Caki2 (cell line): Measurements from ENCODE around the gene CLEC3A. TPM values are rescaled to one million over a fixed set of nuclear protein-coding genes. Genes with fewer than 3 reads are reported as not detected.
"Not testable (repeated sequence)": the region's sequence is repeated elsewhere in the genome, so short reads cannot be mapped to it uniquely, and the experiment has no call there.

Experiments
- DNase-seq: peaks from one replicate; pipeline ENCODE4 v3.0.0-alpha.2; 2015; ENCODE audit warnings: low read depth
- in situ Hi-C: cut with HindIII; loops from 2 replicates; pipeline ENCODE4 v1.10.0; 2016; ENCODE audit warnings: low sequenced_read_pairs, low pct_unique_long_range_greater_than_20kb, mixed read lengths
- total RNA-seq: library from RNA; depleted of rRNA; stranded (reverse); fragments of >200 nt; shearing (Covaris generic); gene quantifications from 2 replicates; pipeline ENCODE4 v1.2.3, GENCODE V29; 2014; ENCODE audit warnings: low replicate concordance

The CLEC3A gene
- total RNA-seq, 1 experiment from 2014 or later, result not detected

DNA sequence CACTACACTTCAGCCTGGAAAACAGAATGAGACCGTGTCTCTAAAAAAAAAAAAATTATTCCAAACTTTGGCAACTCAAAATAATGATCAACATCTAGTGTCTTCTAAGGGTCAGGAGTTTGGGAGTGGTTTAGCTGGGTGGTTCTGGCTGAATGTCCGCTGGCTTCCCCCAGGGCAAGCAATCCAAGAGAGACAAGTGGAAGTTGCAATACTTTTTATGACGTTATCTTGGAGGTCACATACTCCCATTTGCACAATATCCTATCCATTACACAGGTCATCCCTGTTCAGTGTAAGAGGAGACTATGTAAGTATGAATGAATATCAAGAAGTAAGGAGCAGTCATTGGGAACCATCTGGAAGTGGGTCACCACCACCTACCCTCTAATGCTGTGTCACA, 15.2 kb upstream of the CLEC3A start:
- in situ Hi-C loops, result no loop called here
- no peak for DNase-seq

GRCh38 chr16:78024159-78024558, 1.8 kb downstream of the CLEC3A start:
- no peak for DNase-seq
- in situ Hi-C loops, result no loop called here

- no peak for DNase-seq
Measured at GRCh38 chr16:78025631-78026030, 3.3 kb downstream of the CLEC3A start.

DNA sequence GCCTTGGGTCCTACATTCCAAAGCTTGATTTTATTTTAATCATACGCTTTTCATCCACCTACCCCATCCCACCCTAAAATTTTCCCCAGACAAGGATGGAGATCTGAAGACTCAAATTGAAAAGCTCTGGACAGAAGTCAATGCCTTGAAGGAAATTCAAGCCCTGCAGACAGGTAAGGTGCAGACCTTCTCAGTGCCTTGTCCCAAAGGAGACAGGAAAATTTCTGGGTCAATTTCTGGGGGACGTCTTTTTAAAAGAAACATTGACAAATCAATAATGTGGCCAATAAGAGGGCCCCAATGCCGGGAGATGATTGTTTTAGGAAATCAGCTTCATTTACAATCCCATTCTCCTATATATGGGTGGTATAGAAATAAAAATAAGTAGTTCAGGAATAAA, 5.7 kb downstream of the CLEC3A start:
- no peak for DNase-seq
- in situ Hi-C loops, result no loop called here

More at GRCh38 chr16:78025631-78026030, 3.3 kb downstream of the CLEC3A start:
- in situ Hi-C loops, result no loop called here

- in situ Hi-C loops, result no loop called here
- DNase-seq, result no peak
Measured at GRCh38 chr16:78034530-78034929, 12.2 kb downstream of the CLEC3A start.

DNA sequence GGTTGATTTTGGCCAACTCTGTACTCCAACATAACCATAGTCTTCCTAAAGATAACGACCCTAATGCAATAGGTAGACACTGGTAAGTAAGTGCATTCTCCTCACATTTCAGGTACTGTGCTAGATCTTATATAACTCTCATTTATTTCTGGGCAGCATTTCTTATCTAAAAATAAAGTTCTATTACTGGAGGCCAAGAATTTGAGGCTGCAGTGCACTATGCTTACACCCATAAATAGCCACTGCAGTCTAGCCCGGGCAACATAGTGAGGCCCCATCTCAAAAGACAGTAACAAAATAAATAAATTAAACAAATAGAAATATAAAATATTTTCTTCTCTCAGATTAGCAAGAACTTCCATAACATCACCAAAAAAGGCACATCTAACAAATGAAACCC, 12.7 kb downstream of the CLEC3A start:
- in situ Hi-C loops, result no loop called here
- DNase-seq, result no peak

DNA sequence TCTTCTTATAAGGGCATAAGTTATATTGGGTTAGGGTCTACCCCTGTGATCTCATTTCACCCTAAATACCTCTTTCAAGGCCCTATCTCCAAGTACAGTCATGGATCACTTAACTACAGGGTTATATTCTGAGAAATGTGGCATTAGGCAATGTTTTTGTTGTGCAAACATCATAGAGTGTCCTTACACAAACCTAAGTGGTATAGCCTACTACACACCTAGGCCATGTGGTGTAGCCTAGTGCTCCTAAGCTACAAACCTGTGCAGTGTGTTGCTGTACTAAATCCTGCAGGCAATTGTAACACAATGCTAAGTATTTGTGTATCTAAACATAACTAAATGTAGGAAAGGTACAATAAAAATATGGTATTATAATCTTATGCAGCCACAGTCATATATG, 18.0 kb downstream of the CLEC3A start:
- no peak for DNase-seq
- in situ Hi-C loops, result no loop called here

DNA sequence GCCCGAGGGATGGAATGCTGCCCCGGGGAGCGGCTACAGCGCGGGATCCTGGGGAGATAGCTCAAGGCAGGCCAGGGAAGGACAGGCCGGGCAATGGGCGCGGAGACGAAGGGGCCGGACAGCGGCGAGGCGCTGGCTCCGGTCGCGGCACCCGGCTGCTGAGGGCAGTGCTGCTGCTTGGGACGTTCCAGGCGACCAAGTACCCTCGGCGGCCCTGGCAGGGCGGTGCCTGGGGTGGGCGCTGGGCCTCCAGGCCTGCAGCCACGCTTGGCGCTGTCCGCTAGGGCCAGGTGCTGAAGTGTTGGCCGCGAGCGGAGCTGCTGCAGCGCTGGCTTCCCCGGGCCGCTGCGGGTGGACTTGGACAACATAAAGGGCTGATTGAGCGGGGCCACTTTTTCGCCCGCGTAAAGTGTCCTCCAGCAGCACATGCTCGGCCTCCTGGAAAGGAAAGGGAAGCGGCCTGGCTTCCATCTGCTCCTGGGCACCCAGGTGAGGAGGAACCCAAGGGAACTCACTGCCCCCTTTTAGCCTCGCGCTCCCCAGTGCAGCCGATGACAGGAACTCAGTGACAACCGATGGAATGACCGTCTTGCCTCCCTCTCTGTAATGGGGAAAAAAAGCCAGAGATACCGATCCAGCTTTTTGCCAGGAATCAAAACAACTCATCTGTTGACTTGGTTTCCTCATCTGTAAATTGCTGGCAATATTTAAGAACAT, 23.7 kb downstream of the CLEC3A start:
- peak; percentile 48 for DNase-seq
- in situ Hi-C loops, result no loop called here

DNA sequence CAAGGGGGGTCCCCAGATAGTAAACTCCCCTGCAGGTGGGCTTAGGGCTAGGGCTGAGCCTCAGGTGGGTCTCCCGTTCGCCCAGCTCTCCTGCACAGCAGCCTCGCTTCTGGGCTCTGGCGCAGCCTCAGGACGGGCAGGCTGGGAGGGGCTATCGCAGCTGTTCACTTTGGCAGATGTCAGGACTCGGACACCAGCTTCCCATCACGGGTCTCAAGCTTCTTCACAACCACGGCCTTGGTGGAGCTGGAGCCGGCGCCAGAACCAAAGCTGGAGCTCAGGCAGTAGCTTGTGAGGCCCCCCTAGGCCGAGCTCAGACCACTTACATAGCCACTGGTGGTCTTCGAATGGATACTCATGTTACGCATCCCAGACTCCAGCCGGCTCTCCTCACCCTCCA, 26.0 kb downstream of the CLEC3A start:
- in situ Hi-C loops, result no loop called here
- no peak for DNase-seq

DNA sequence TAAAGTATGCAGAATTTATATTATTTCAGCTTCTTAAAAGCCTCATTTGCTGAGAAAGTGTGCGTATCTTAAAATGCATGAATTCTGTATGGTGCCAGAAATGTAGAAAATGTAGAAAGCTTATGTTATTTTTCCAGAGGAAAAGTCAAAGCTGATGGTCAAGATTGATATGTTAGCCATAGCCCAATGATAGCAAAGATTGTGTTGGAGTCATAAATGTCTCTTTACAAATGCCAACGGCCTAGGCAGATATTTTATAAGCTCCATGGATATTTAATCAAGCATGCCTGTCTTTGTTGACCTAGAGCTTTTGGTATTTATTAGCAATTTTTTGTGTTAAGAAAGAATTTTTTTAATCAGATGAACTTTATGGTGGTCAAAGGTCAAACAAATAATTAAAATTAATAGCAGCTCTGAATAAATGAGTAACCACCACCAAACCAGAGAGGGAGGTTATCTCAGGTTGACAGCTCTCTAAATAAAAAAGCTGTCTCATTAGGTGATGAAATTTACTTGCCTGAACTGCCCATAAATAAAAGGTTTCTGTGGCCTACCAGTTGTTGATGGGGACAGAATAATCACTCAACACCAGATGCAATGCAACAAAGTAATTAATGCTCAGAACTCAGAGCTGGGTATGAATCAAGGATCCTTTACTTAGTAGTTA, 28.5 kb downstream of the CLEC3A start:
- peak; percentile 4 for DNase-seq
- in situ Hi-C loops, result no loop called here

DNA sequence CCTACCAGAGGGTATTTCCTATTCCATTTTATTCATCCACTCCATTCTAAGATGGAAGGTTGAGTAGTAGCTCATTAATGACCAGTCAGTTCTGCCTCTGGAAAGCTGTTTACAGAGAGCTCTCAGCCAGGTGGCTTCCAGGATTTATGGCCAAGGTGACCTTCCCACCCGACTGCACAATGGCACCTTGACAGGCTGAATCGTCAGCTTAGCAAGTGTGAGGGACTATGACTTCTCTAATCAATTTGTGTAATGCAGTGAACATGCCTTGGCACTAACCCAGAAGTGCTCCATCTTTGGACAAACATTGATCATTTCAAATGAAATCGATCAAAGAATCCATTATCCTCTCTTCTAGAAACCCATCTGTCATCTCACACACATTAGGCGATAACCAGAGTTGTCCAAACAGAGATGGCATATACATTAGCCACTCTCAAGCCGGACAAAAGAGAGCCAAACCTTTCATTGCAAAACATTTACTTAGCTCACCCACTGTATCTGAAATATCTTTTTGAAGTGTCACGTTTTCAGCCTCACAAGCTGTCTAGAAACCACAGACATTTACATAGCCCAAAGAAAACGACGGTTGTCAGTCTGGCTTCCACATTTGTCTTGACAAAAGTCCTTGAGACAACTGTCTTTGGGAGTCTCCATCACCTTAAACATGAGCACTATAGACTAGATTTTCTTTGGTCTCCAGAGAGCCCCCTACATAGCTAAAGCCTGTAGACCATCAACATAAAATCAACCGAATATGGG, 35.6 kb downstream of the CLEC3A start:
- DNase-seq, result no peak
- in situ Hi-C loops, result no loop called here

DNA sequence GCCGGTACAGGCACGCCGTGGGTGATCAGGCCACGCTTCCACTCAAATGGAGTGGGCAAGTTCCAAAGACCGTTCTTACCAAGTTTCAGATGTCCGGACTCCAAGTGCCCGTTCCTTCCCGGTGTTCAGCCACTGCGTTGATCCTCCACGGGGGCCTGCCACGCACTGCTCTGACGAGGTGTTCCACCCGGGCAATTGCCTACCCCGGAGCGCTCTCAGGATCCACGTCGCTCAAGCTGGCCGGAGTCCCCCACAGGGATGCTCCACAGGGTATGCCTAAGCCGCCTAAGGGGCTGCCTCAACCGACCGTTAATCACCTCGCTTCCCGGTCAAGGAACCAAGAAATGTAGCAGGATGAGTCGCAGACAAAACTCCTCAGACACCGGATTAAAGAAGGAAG, 37.5 kb downstream of the CLEC3A start:
- DNase-seq, in situ Hi-C loops: not testable (repeated sequence)

GRCh38 chr16:78060295-78060694, 37.9 kb downstream of the CLEC3A start:
- in situ Hi-C loops, result no loop called here
- DNase-seq, result no peak

DNA sequence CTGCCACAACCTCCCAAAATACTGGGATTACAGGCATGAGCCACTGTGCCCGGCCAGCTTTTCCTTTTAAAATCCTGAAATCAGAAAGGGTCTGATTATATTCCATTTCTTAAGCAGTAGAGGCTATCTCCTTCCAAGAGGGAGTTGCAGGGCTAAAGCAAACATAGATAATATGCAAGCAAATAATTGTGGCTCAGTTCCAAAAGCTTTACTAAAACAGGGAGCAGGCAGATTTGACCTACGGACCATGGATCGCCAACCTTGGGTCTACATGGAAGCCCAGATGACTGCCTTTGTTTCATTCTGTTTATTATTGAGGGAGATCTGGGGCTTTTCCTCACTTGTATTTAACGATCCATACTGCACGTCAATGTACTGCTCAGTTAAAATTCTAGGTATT, 38.5 kb downstream of the CLEC3A start:
- DNase-seq, result no peak
- in situ Hi-C loops, result no loop called here

- in situ Hi-C loops, result no loop called here
- DNase-seq, result no peak
Measured at GRCh38 chr16:78065319-78065718, 43.0 kb downstream of the CLEC3A start.

DNA sequence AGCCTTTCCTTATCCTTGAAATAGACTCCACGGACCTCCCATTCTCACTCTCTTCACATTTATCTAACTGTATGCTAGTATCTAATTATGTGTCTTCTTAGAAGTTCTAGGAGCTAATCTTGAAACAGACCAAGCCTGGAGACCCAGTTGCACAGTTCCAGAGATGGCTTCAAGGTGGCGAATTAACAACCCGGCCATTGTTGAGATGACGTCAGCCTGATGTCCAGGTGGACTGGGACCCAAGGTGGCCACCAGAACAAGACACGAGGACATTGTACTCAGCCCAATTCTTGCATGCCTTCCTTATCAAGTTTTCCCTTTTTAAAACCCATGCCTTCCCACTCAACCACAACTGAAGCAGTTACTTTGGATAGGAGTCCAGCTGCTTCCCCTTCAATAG, 47.6 kb downstream of the CLEC3A start:
- in situ Hi-C loops, result no loop called here
- DNase-seq, result no peak

GRCh38 chr16:78072275-78072674, 49.9 kb downstream of the CLEC3A start:
- DNase-seq, result no peak
- in situ Hi-C loops, result no loop called here

GRCh38 chr16:78075800-78076199, 53.5 kb downstream of the CLEC3A start:
- DNase-seq, result no peak
- in situ Hi-C loops, result no loop called here

GRCh38 chr16:78081341-78081740, 59.0 kb downstream of the CLEC3A start:
- in situ Hi-C loops, result no loop called here

More at GRCh38 chr16:78081341-78081740, 59.0 kb downstream of the CLEC3A start:
- DNase-seq, result no peak
